ENCODE data around the gene FLCN. TPM values are rescaled to one million over a fixed set of nuclear protein-coding genes. Genes with fewer than 3 reads are reported as not detected.

Gene FLCN
- total and polyA plus RNA-seq, 8 donors: 14.1 to 42.1 (median 18.0) TPM

- DNase-seq: peak in 1 of 6 donors; percentile 10
- Histone ChIP-seq H3K4me3 (no peak overlapping the region), H3K27me3 (no peaks in the 10 kb centered on the region), H3K27ac (no peak overlapping the region), H3K4me1 (no peaks in the 10 kb centered on the region), H3K9me3 (no peaks in the 10 kb centered on the region), H3K36me3 (peaks cover 8 to 54% (median 53%) of the 10 kb centered on the region in 3 donors)
- no peak for TF ChIP-seq CTCF (IDR thresholded peaks at IDR 0.05)
- WGBS, 2 donors: 91 to 93% methylated on average over 26 of the region's 26 CpGs
- intact Hi-C loops (cut with DNase I): no loop called here
- ATAC-seq: no peak
- FAIRE-seq: no peak
Measured at GRCh38 chr17:17229416-17230384, 7.3 kb downstream of the FLCN start.

GRCh38 chr17:17228521-17229279, 8.3 kb downstream of the FLCN start:
- no peaks in the 10 kb centered on the region for H3K9me3 ChIP-seq
- DNase-seq: peak in 1 of 6 donors; percentile 59
- intact Hi-C loops (cut with DNase I): no loop called here
- no peak for FAIRE-seq
- H3K36me3 ChIP-seq: peaks cover 8 to 63% (median 60%) of the 10 kb centered on the region in 3 donors
- no peak for TF ChIP-seq CTCF (IDR thresholded peaks at IDR 0.05)
- H3K4me1 ChIP-seq: no peaks in the 10 kb centered on the region
- no peak overlapping the region for H3K27ac ChIP-seq
- H3K4me3 ChIP-seq: no peak overlapping the region
- no peaks in the 10 kb centered on the region for H3K27me3 ChIP-seq
- 92 to 95% methylated on average over 17 of the region's 17 CpGs for WGBS, 2 donors
- ATAC-seq: peak in 1 of 4 donors; percentile 20

GRCh38 chr17:17227608-17228520, 9.1 kb downstream of the FLCN start:
- DNase-seq (peak in 1 of 6 donors; percentile 52), ATAC-seq (peak in 1 of 4 donors; percentile 45), FAIRE-seq (no peak)
- no peak for TF ChIP-seq CTCF (IDR thresholded peaks at IDR 0.05)
- Histone ChIP-seq H3K9me3 (no peaks in the 10 kb centered on the region), H3K4me3 (no peak overlapping the region), H3K27me3 (no peaks in the 10 kb centered on the region), H3K4me1 (no peaks in the 10 kb centered on the region), H3K36me3 (peaks cover 8 to 72% (median 63%) of the 10 kb centered on the region in 3 donors), H3K27ac (no peak overlapping the region)
- intact Hi-C loops (cut with DNase I): no loop called here
- 82 to 83% methylated on average over 25 of the region's 25 CpGs for WGBS, 2 donors

GRCh38 chr17:17226451-17227265, 10.3 kb downstream of the FLCN start:
- H3K4me3 ChIP-seq: no peak overlapping the region
- no peaks in the 10 kb centered on the region for H3K4me1 ChIP-seq
- no peaks in the 10 kb centered on the region for H3K27me3 ChIP-seq
- FAIRE-seq: no peak
- WGBS, 2 donors: 93 to 96% methylated on average over 16 of the region's 16 CpGs
- intact Hi-C loops (cut with DNase I): no loop called here
- no peak overlapping the region for H3K27ac ChIP-seq
- TF ChIP-seq CTCF (IDR thresholded peaks at IDR 0.05): no peak
- no peaks in the 10 kb centered on the region for H3K9me3 ChIP-seq
- DNase-seq: peak in 1 of 6 donors; percentile 44
- H3K36me3 ChIP-seq: peaks cover 8 to 79% (median 61%) of the 10 kb centered on the region in 3 donors
- ATAC-seq: no peak
